ENCODE measurements around the gene DTNBP1.

GRCh38 chr6:15479761-15480160, 183.1 kb downstream of the DTNBP1 start:
- TF ChIP-seq FOXA1 (IDR thresholded peaks at IDR 0.05) (no peak), CTCF (IDR thresholded peaks at IDR 0.05; ENCODE audit: low read depth, low read length, missing input control) (no peak), ZBTB33 (IDR thresholded peaks at IDR 0.05) (no peak), RXRA (IDR thresholded peaks at IDR 0.05) (no peak), NR2F2 (IDR thresholded peaks at IDR 0.05) (no peak), YY1 (IDR thresholded peaks at IDR 0.05) (no peak), GABPA (IDR thresholded peaks at IDR 0.05 in 1 of 2, conservative IDR thresholded peaks at IDR 0.05 in 1 of 2) (no peak), JUND (IDR thresholded peaks at IDR 0.05) (no peak), SP1 (IDR thresholded peaks at IDR 0.05) (no peak)
- TF ChIP-seq, protein P1, sequence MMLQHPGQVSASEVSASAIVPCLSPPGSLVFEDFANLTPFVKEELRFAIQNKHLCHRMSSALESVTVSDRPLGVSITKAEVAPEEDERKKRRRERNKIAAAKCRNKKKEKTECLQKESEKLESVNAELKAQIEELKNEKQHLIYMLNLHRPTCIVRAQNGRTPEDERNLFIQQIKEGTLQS (IDR thresholded peaks at IDR 0.05), result no peak
- TF ChIP-seq, protein P2, sequence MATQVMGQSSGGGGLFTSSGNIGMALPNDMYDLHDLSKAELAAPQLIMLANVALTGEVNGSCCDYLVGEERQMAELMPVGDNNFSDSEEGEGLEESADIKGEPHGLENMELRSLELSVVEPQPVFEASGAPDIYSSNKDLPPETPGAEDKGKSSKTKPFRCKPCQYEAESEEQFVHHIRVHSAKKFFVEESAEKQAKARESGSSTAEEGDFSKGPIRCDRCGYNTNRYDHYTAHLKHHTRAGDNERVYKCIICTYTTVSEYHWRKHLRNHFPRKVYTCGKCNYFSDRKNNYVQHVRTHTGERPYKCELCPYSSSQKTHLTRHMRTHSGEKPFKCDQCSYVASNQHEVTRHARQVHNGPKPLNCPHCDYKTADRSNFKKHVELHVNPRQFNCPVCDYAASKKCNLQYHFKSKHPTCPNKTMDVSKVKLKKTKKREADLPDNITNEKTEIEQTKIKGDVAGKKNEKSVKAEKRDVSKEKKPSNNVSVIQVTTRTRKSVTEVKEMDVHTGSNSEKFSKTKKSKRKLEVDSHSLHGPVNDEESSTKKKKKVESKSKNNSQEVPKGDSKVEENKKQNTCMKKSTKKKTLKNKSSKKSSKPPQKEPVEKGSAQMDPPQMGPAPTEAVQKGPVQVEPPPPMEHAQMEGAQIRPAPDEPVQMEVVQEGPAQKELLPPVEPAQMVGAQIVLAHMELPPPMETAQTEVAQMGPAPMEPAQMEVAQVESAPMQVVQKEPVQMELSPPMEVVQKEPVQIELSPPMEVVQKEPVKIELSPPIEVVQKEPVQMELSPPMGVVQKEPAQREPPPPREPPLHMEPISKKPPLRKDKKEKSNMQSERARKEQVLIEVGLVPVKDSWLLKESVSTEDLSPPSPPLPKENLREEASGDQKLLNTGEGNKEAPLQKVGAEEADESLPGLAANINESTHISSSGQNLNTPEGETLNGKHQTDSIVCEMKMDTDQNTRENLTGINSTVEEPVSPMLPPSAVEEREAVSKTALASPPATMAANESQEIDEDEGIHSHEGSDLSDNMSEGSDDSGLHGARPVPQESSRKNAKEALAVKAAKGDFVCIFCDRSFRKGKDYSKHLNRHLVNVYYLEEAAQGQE (IDR thresholded peaks at IDR 0.05), result no peak

Data from liver (tissue), 3 donors.